Measurements from ENCODE around the gene MRPL18.
"Not testable (repeated sequence)": the region's sequence is repeated elsewhere in the genome, so short reads cannot be mapped to it uniquely, and the experiment has no call there.

MRPL18 gene

DNA sequence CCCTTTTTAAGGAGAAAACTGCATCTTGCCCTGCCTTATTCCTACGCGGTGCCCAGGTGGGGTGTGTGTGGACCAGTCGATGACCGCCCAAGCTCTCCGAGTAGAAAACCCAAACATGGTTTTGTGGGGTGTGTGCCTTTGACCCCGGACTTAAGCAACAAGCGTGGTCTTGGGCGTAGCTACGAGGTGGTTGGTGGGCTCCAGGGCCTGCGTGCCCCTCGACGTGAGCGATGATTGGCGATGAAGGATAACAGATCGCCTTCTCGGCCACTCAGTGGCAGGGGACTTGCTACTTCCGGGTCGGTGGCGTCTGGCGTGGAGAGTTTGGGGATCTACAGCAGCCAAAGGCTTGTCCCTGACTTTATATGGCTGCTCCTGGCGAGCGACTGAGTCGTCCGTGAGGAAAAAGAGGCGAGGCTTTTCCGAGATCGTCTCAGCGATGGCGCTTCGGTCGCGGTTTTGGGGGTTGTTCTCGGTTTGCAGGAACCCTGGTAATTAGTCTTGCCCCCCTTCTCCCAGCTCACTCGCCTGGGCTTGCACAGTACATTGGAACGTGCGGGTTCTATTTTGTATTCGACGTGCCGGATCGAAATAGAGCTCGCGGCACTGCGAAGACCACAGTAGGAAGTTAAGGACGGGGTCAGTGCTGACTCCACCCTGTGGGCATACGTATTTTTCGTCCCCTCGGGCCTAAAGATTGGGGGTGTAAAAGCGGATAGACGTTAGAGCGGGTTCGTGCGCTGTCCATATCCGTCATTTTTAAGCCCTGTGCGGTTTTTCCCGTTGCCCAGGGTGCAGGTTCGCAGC is at the start of gene MRPL18:
Gene MRPL18 (plus strand): TSS at position 319 of the 807 bp plus-strand sequence. CDS start 121 bp downstream, at position 440.
- H3K9me3 Mint-ChIP-seq = no peaks in the 10 kb centered on the region
- peak within 1 kb of the TSS; percentile 97 for H3K27ac Mint-ChIP-seq
- no peaks in the 10 kb centered on the region for H3K27me3 Mint-ChIP-seq
- peak within 1 kb of the TSS; percentile 93 to 96 for H3K4me3 Mint-ChIP-seq
- ATAC-seq (peak; percentile 92), DNase-seq (peak; percentile 80 to 91)
- peaks cover 67% of the 10 kb centered on the region for H3K4me1 Mint-ChIP-seq

DNA sequence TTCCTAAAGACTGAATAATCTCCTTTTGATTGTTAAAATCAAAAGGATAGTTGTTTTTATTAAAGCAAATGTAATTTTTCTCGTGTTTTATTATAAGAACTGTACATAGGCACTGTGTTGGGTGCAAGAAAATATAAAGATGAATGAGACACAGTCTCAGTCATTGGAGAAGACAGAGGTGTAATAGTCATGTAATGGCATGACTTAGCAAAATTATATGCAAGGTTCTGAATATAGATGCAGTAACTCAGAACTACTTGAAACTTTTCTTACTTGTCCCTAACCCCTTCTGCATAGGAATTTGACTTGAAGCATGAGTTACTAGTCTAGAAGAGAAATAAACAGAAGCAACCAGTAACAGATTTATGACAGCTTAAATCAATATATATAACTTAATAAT is 48.1 kb upstream of the MRPL18 start:
- Mint-ChIP-seq H3K4me3 (no peak overlapping the region), H3K4me1 (peaks cover 8% of the 10 kb centered on the region), H3K9me3 (no peaks in the 10 kb centered on the region), H3K27ac (peak overlapping the region in 1 of 2 donors; percentile 67), H3K27me3 (no peaks in the 10 kb centered on the region)
- no peak for DNase-seq
- ATAC-seq = no peak

DNA sequence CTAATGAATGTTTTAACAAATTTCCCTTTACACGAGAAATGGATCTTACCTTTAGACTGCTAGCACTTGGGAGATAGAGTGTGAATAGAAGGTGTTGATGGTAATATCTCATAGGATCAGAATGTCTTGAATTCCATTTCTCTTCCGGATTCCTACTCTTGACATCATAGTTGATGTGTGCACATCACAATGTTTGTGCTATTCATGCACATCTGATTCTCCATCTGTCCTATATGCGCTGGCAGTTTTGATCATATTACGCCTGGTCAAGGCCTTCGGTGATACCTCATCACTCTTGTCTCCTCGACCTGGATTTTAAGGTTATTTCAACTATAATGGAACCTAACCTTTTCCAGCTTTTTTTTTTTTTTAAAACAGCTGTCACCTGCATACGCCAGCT is 45.2 kb upstream of the MRPL18 start:
- Mint-ChIP-seq H3K4me3 (no peak overlapping the region), H3K9me3 (no peaks in the 10 kb centered on the region)
- no peak for ATAC-seq

DNA sequence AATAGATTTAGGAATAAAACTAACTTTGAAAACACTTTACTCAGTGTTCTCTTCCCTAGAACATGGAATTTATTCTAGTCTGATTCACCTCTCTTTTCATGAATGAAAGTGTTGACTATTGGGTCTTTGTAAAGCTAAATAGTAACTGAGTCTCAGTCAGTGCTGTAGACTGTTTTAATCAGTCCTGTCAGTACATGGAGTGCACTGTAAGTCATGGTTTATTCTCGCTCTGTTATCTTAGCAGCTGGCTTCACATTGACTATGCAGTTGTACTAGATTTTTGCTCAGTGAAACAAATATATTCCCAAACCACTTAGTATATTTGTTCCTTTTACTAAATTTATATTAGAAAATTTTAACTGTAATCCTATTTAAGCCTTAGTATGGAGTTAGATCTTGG is 43.5 kb upstream of the MRPL18 start:
- Mint-ChIP-seq H3K9me3 (no peaks in the 10 kb centered on the region), H3K27ac (peak overlapping the region in 1 of 2 donors; percentile 49), H3K27me3 (no peaks in the 10 kb centered on the region), H3K4me1 (no peaks in the 10 kb centered on the region), H3K4me3 (no peak overlapping the region)
- no peak for ATAC-seq
- DNase-seq = no peak

More for the DNA sequence above, 45.2 kb upstream of the MRPL18 start:
- no peaks in the 10 kb centered on the region for H3K27me3 Mint-ChIP-seq
- DNase-seq = no peak
- peak overlapping the region; percentile 35 to 47 for H3K27ac Mint-ChIP-seq
- H3K4me1 Mint-ChIP-seq = no peaks in the 10 kb centered on the region

DNA sequence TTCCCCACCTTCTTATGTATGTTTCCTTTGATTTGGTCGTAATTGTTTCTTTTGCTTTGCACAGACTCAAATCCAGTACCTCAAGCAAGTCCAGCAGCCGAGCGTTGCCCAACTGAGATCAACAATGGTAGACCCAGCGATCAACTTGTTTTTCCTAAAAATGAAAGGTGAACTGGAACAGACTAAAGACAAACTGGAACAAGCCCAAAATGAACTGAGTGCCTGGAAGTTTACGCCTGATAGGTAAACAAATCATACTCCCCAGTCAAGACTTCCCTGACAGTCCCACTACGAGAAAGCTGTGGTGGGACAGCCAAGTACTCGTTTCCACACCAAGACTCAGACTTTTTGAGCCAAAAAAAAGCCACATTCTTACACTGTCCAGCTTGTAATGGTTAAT is 42.1 kb upstream of the MRPL18 start:
- not testable (repeated sequence) for ATAC-seq, H3K4me1 Mint-ChIP-seq, H3K9me3 Mint-ChIP-seq, H3K27me3 Mint-ChIP-seq, DNase-seq, H3K4me3 Mint-ChIP-seq, H3K27ac Mint-ChIP-seq

DNA sequence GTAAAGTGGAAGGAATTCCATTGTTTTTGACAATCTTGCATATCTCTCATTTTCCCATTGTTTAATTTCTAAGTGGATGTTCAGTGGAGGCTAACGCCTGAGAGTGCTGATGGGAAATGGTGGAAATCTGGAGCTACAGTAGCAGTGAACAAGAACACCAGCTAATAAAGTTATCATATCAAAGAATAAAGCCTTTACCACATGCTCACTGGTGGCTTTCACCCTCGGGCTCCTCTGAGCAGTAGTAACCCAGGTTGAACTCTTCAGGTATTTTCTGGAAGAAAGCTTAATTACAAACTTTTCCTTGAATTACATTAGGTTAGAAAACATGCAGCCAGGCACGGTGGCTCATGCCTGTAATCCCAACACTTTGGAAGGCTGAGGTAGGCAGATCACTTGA is 38.8 kb upstream of the MRPL18 start:
- Mint-ChIP-seq H3K4me1 (peaks cover 5% of the 10 kb centered on the region), H3K9me3 (no peaks in the 10 kb centered on the region), H3K4me3 (no peak overlapping the region), H3K27me3 (no peaks in the 10 kb centered on the region), H3K27ac (no peak overlapping the region)
- ATAC-seq (no peak), DNase-seq (no peak)

DNA sequence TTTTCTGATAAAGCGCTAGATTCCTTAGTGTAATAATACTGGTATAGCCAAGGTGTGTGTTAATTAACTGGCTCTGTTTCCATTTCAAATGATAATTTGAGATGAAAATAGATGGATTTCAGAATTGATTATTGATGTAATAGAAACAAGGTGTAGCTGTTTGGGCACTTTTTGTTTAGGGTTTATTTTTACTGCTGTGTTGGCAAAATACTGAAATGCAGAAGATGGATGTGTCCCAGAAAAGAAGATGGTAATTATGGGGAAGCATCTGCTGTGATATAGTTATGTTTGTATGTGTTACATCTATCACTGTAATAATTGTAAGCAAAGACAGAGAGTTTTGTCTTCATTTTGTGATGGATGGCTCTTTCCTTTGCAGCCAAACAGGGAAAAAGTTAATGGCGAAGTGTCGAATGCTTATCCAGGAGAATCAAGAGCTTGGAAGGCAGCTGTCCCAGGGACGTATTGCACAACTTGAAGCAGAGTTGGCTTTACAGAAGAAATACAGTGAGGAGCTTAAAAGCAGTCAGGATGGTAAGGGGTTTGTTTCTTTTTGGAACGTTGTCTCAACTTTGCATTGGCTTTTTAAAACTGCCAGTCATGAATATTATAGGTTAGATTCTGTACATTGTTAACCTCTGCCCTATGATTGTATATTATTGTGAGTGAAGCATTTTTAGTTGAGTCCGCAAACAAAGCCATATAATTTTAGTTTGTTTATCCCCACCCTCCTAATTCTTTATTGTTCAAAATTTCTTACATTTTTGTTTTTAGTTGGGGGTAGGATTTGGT is 37.0 kb upstream of the MRPL18 start:
- H3K4me3 Mint-ChIP-seq = no peak overlapping the region
- H3K4me1 Mint-ChIP-seq = peaks cover 10% of the 10 kb centered on the region
- no peak for ATAC-seq
- H3K9me3 Mint-ChIP-seq = no peaks in the 10 kb centered on the region
- DNase-seq = no peak
- peak overlapping the region in 1 of 2 donors; percentile 19 for H3K27ac Mint-ChIP-seq
- H3K27me3 Mint-ChIP-seq = no peaks in the 10 kb centered on the region

DNA sequence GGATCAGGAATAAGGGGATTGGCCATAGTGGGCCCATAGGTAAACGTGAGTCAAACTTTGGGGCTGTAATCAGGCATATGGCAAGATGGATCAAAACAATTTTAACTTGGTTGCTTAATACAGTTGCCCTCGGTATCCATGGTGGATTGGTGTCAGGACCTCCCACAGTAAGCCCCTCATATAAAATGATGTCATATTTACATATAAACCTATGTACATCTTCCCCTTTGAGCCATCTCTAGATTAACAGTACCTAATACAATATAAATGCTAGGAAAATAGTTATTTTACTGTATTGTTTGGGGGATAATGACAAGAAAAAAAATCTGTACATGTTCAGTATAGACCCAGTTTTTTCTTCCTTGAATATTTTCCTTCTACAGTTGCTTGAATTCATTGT is 35.9 kb upstream of the MRPL18 start:
- Mint-ChIP-seq H3K27me3 (no peaks in the 10 kb centered on the region), H3K4me3 (no peak overlapping the region), H3K9me3 (no peaks in the 10 kb centered on the region), H3K27ac (no peak overlapping the region), H3K4me1 (peaks cover 15% of the 10 kb centered on the region)
- DNase-seq (no peak), ATAC-seq (no peak)

DNA sequence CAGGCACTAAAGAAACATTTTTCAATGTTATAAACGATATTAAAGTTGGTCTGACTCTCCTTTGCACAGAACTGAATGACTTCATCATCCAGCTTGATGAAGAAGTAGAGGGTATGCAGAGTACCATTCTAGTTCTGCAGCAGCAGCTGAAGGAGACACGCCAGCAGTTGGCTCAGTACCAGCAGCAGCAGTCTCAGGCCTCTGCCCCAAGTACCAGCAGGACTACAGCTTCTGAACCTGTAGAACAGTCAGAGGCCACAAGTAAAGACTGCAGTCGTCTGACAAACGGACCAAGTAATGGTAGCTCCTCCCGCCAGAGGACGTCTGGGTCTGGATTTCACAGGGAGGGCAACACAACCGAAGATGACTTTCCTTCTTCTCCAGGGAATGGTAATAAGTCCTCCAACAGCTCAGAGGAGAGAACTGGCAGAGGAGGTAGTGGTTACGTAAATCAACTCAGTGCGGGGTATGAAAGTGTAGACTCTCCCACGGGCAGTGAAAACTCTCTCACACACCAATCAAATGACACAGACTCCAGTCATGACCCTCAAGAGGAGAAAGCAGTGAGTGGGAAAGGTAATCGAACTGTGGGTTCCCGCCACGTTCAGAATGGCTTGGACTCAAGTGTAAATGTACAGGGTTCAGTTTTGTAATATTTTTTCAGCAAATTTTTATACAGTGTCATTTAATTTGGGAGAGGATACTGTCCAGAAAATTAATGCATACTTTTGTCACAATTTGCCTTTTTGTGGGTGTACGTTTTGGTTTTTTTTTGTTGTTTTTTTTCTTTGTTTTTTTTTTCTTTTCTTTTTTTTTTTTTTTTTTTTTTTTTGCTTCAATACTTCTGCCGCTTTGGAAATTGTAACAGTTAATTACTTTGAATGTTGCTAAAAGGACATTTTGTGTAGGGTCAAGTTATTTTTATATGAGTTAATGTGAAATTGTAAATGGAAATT is 35.0 kb upstream of the MRPL18 start:
- no peak for ATAC-seq
- Mint-ChIP-seq H3K4me3 (no peak overlapping the region), H3K27me3 (no peaks in the 10 kb centered on the region), H3K27ac (peak overlapping the region; percentile 66 to 89), H3K9me3 (no peaks in the 10 kb centered on the region), H3K4me1 (peaks cover 21% of the 10 kb centered on the region)
- no peak for DNase-seq

DNA sequence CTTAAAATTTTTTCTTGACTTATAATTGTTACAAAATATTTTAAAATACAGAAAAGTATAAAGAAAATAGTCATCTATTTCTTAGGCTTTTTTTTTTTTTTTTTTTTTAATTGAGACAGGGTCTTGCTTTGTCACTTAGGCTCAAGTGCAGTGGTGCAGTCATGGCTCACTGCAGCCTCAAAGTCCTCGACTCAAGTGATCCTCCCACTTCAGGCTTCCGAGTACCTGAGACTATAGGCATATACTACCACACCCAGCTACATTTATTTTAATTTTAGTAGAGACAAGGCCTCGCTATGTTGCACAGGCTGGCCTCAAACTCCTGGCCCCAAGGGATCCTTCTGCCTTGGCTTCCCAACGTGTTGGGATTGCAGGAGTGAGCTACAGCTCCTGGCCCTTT is 33.8 kb upstream of the MRPL18 start:
- ATAC-seq = no peak
- no peak overlapping the region for H3K27ac Mint-ChIP-seq
- H3K4me3 Mint-ChIP-seq = no peak overlapping the region
- peaks cover 34% of the 10 kb centered on the region for H3K4me1 Mint-ChIP-seq
- DNase-seq = no peak
- no peaks in the 10 kb centered on the region for H3K9me3 Mint-ChIP-seq
- H3K27me3 Mint-ChIP-seq = no peaks in the 10 kb centered on the region

DNA sequence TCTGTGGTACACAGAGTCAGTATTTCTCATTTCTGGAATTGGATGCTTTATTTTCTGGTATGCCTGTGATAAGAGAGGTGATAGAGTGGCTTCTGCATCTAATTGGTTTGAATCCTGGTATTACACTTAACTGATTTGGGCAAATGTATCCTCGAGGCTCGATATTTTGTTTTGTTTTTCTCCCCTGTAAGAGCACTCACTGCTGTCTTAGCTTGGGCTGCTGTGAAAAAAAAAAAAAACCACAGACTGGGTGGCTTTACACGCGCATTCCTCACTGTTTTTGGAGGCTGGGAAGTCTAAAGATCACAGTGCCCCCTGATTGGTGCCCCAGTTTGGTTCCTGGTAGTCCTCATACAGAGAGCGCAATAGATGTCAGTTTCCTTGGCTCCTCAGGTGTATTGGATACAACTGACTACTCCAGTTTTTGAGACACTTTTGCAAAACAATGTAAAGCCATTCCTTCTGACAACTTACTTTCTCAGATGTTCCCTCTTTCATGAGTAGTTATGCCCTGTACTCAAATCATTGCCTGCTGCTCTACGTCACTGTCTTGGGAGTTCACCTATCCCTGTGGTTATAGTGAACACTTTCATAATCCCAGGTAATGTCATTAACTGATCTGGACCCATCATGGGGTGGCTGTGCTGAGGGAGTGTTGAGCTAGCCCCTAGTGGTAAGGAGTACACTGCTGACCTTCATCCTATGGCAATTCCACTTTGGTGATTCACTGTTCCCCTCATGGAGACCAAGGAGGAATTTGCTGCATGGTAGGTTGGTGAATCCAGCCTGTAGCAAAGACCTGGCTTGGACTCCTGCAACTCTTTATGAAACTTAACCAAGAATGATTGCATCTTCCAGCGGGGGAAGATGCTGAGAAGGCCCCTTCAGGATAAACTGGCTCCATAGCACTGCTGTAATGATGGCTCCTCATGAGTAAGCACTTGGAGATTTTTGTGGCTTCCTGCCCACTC is 32.0 kb upstream of the MRPL18 start:
- H3K27me3 Mint-ChIP-seq = no peaks in the 10 kb centered on the region
- H3K27ac Mint-ChIP-seq = peak overlapping the region in 1 of 2 donors; percentile 36
- no peak overlapping the region for H3K4me3 Mint-ChIP-seq
- DNase-seq = no peak
- ATAC-seq = no peak
- peaks cover 42% of the 10 kb centered on the region for H3K4me1 Mint-ChIP-seq
- no peaks in the 10 kb centered on the region for H3K9me3 Mint-ChIP-seq

DNA sequence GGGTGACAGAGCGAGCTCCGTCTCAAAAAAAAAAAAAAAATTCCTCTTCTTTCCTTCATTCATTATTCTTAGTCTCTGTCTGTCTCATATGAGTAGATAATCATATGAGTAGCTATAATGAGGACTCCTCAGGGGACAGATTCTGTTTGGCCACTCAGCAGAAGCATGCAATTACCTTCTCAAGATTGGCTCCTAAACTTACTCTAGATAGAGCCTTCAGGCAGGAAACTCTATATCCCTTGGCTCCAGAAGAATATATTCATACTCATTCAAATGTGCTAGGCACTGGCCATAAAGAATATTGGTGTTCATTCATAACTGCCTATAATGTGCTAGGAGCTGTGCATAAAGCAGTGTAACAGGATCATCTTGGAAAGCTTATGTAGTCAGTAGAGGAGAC is 30.6 kb upstream of the MRPL18 start:
- DNase-seq (no peak), ATAC-seq (no peak)
- H3K27me3 Mint-ChIP-seq = no peaks in the 10 kb centered on the region
- H3K9me3 Mint-ChIP-seq = no peaks in the 10 kb centered on the region
- peak overlapping the region in 1 of 2 donors; percentile 33 for H3K27ac Mint-ChIP-seq
- H3K4me3 Mint-ChIP-seq = peak overlapping the region in 1 of 2 donors; percentile 27
- peaks cover 42% of the 10 kb centered on the region for H3K4me1 Mint-ChIP-seq

DNA sequence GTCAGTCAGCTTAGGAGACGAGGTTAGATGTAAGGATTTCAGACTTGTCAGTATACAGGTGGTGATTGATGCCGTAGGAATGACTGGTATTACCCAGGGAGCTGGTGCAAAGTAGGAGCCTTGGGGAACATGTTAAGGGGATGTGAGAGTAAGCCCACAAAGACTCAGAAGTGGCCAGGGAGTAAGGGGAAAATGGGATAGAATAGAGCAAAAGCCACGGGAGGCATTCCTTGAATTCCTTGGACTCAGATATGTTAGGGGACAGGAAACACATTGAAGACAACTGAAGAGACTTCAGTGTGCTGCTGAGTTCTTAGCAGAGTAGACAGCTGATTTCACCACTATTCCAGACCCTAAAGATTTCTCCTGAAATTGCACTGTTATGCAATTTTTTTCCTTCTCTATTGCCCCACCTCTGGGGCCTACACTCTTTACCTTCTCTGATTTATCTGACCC is 29.6 kb upstream of the MRPL18 start:
- Mint-ChIP-seq H3K4me3 (peak overlapping the region; percentile 94 to 97), H3K27me3 (no peaks in the 10 kb centered on the region), H3K9me3 (no peaks in the 10 kb centered on the region), H3K27ac (peak overlapping the region; percentile 9 to 96), H3K4me1 (peaks cover 37% of the 10 kb centered on the region)
- ATAC-seq (no peak), DNase-seq (no peak)

DNA sequence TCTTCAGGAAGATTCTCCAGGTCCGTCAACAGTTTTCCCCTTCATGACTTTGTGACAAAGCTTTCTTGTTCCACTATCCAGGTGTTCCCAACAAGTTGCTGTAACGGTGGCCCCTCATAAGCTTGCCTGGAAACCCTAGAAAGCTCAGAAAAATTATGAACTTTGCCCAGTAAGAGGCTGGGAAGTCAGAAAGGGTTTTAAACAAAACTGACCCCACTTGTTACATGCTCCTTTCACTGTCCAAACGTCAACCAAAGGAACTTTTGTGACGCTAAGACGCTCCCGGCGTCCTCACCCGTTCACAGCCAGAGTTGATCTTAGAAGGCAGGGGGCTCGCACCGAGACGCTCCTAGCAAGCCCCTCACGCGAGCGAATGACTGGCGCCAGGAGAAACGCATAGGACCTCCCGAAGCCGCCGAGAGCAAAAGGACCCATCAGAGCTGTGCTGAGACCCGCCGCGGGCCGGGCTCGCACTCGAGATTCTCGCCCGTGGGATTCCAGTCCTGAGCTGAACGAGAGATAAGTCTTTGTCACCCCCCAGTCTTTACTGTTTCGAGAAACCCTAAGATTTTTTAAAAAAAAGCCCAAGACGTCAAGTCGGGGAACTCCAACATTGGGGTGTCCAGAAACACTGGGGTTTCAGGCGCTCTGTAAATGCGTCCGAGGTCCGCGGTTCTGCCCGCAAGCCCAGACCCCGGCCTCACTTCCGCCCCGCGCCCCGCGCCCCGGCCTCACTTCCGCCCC is 29.0 kb upstream of the MRPL18 start:
- Mint-ChIP-seq H3K9me3 (no peaks in the 10 kb centered on the region), H3K27me3 (no peaks in the 10 kb centered on the region), H3K4me3 (peak overlapping the region; percentile 94 to 97), H3K4me1 (peaks cover 37% of the 10 kb centered on the region), H3K27ac (peak overlapping the region; percentile 96 to 98)
- no peak for DNase-seq
- peak; percentile 1 for ATAC-seq

All from stimulated activated naive CD8-positive, alpha-beta T cell treated with anti-CD3 and anti-CD28 coated beads, Interleukin-15, amount 100 ng/mL, for 72 hours (primary cell).